WERI-Rb-1 (cell line): ENCODE data around the gene SHISAL1.
"Not testable (repeated sequence)": the region's sequence is repeated elsewhere in the genome, so short reads cannot be mapped to it uniquely, and the experiment has no call there.

Experiments used
- DNase-seq: peaks from one replicate; pipeline ENCODE4 v3.0.0-alpha.2; 2020
- H3K27ac ChIP-seq: fragments of 250-450 bp; sonication (Bioruptor Pico); 2 replicates; pipeline ENCODE4 v1.5.1; 2020; ENCODE audit warnings: mild to moderate bottlenecking, moderate library complexity
- H3K27me3 ChIP-seq: fragments of 250-450 bp; sonication (Bioruptor Pico); 2 replicates; pipeline ENCODE4 v1.5.1; 2021; ENCODE audit warnings: mild to moderate bottlenecking, low read depth, moderate library complexity; ENCODE audit not compliant: insufficient read depth, severe bottlenecking
- H3K36me3 ChIP-seq: fragments of 250-450 bp; sonication (Bioruptor Pico); 2 replicates; pipeline ENCODE4 v1.5.1; 2020; ENCODE audit warnings: mild to moderate bottlenecking, moderate library complexity
- H3K4me3 ChIP-seq: 2 replicates; pipeline ENCODE4 v1.5.1; 2011; ENCODE audit warnings: low read depth, mild to moderate bottlenecking, control low read depth, low read length
- H3K9me3 ChIP-seq: fragments of 250-450 bp; sonication (Bioruptor Pico); 2 replicates; pipeline ENCODE4 v1.5.1; 2021; ENCODE audit warnings: mild to moderate bottlenecking, moderate library complexity; ENCODE audit not compliant: severe bottlenecking
- TF ChIP-seq, protein P1 (sequence below): IDR thresholded peaks from 2 replicates; pipeline ENCODE4 v1.5.1; 2011; ENCODE audit warnings: low read depth, mild to moderate bottlenecking, control low read depth, inconsistent platforms, low read length

SHISAL1 gene

DNA sequence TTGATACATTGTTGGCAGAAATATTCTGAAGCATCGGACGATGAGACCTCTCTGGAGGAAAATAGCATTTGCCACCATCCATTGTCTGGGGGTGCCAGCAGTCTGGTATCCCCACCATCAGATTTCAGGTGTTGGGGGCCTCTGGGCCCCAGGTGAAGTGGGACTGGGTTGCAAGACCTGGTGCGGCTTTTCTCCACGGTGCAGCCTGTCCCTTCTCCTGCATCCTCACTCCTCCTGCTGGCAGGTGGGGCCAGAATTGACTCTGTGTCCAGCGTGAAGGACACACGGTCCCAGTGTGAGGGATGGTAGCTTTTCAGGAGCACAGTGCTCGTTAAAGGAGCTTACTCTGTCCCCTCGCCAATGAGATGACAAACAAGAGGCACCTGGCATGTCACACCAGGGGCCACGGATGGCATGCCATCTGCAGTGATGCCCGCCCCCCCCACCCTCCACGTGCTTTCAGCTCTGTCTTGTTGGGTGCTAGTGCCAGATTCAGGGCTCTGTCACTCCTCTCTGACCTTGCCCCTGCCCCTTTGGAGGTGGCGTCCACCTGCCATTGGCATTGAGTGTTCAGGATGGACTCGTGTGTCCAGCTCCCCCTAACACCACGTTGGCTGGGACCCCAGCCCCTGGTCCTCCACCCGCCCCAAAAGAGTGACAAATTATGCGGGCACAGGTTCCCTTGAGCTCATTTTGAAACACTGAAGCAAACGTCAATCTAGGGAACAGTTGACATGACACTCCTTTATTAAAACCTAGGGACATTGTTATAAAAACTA is 69.6 kb downstream of the SHISAL1 start:
- no peak for DNase-seq
- TF ChIP-seq, protein P1, sequence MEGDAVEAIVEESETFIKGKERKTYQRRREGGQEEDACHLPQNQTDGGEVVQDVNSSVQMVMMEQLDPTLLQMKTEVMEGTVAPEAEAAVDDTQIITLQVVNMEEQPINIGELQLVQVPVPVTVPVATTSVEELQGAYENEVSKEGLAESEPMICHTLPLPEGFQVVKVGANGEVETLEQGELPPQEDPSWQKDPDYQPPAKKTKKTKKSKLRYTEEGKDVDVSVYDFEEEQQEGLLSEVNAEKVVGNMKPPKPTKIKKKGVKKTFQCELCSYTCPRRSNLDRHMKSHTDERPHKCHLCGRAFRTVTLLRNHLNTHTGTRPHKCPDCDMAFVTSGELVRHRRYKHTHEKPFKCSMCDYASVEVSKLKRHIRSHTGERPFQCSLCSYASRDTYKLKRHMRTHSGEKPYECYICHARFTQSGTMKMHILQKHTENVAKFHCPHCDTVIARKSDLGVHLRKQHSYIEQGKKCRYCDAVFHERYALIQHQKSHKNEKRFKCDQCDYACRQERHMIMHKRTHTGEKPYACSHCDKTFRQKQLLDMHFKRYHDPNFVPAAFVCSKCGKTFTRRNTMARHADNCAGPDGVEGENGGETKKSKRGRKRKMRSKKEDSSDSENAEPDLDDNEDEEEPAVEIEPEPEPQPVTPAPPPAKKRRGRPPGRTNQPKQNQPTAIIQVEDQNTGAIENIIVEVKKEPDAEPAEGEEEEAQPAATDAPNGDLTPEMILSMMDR, result no peak
- H3K27me3 ChIP-seq, result no peaks in the 10 kb centered on the region

DNA sequence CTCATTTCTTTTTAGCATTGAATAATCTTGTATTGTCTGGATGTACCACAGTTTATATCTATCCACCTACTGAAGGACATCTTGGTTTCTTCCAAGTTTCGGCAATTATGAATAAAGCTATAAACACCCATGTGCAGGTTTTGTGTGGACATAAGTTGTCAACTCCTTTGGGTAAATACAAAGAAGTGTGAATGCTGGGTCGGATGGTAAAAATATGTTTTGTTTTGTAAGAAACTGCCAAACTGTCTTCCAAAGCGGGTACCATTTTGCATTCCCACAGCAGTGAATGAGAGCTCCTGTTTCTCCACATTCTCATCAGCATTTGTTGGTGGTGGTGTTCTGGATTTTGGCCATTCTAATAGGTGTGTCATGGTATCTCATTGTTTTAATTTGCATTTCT is 71.6 kb downstream of the SHISAL1 start:
- not testable (repeated sequence) for H3K36me3 ChIP-seq, H3K27ac ChIP-seq, H3K27me3 ChIP-seq, H3K4me3 ChIP-seq, DNase-seq, H3K9me3 ChIP-seq

More for the DNA sequence above, 69.6 kb downstream of the SHISAL1 start:
- H3K4me3 ChIP-seq, result no peak overlapping the region
- no peaks in the 10 kb centered on the region for H3K36me3 ChIP-seq
- H3K27ac ChIP-seq, result no peak overlapping the region
- H3K9me3 ChIP-seq, result no peaks in the 10 kb centered on the region

DNA sequence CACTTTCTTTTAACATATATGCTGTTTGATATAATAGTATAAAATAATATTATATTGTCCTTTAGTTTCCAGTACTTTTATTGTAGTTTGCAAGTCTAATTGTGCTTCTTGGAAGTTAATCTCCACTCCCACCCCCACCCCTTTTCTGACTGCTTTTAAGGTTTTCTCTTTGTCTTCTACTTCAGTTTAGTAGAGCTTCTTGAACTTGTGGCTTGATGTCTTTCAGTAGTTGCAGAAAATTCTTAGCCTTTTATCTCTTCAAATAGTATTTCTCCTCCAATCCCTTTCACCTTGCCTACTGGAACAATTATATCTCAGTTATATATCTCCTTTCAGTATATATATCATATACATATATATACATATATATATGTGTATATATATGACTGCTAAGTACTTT is 75.5 kb downstream of the SHISAL1 start:
- Histone ChIP-seq H3K36me3 (no peaks in the 10 kb centered on the region), H3K27me3 (no peaks in the 10 kb centered on the region), H3K27ac (no peak overlapping the region), H3K4me3 (no peak overlapping the region), H3K9me3 (no peaks in the 10 kb centered on the region)
- TF ChIP-seq, protein P1, result no peak
- DNase-seq, result no peak

DNA sequence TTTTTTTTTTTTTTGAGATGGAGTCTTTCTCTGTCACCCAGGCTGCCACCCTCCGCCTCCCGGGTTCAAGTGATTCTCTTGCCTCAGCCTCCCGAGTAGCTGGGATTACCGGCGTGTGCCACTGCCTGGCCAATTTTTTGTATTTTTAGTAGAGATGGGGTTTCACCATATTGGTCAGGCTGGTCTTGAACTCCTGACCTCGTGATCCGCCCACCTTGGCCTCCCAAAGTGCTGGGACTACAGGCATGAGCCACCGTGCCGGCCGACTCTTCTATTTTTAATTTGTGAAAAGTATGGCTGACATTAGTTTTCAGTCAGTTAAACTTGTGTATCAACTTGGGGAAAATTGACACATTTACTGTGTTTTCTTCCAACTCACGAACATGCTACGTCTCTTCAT is 78.4 kb downstream of the SHISAL1 start:
- H3K9me3 ChIP-seq, H3K27ac ChIP-seq, H3K36me3 ChIP-seq, H3K4me3 ChIP-seq, DNase-seq, H3K27me3 ChIP-seq: not testable (repeated sequence)

DNA sequence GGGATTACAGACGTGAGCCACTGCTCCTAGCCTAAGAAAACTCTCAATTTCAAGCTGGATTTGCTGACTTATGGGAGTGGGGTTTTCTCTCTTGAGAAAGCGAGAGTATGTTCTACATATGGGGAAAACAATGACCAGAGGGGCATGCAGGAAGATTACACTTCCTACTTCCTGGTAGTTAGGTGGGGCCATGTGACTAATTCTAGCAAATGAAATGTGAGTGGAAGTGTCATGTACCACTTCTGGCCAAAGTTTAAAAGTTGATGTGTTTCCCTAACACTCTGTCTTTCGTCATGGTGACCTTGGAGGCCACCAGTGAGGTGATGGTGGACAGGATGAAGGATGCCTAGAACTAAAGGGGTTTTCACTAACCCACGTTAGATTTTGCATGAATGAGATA is 81.5 kb downstream of the SHISAL1 start:
- no peaks in the 10 kb centered on the region for H3K27me3 ChIP-seq
- H3K4me3 ChIP-seq, result no peak overlapping the region
- H3K27ac ChIP-seq, result no peak overlapping the region
- TF ChIP-seq, protein P1, result no peak
- no peaks in the 10 kb centered on the region for H3K36me3 ChIP-seq
- no peaks in the 10 kb centered on the region for H3K9me3 ChIP-seq
- DNase-seq, result no peak

DNA sequence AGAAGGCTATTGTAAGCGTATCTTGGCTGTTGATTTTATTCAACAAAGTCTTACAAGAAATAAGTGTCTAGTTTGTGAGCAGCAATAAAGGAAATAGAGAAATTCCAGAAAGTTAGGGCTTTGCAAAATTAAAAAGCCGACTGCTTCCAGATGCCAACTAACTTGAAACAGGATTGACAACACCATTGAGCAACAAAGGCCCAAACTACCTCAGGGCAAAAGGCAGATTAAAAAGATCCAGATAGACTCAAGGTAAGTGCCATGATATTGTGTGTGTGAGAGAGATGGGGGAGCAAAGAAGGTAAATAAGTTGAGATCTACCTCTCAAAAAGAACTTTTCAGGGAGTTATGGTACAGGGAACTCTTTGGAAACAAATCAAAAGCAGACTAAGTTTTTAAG is 82.9 kb downstream of the SHISAL1 start:
- Histone ChIP-seq H3K9me3 (no peaks in the 10 kb centered on the region), H3K27me3 (no peaks in the 10 kb centered on the region)
- TF ChIP-seq, protein P1, result no peak

DNA sequence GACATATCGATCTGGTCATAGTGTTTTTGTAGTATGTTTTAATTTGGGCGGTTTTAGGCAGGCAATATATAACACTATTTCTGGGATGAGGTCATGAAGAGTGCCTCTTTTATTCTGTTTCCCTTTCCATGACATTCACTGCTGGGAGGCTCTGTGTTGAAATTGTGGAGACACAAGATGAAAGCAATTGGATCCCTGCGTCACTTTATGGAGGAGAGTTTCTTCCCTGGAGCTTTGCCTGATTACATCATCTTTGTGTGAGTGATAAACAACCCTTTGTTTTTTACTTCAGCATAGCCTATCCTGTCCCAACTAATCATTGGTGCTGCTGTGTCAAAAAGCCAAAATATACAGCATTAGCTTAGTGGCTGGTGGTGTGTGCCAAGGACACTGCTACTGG is 83.4 kb downstream of the SHISAL1 start:
- Histone ChIP-seq H3K4me3 (no peak overlapping the region), H3K9me3 (no peaks in the 10 kb centered on the region), H3K36me3 (no peaks in the 10 kb centered on the region), H3K27me3 (no peaks in the 10 kb centered on the region), H3K27ac (no peak overlapping the region)
- TF ChIP-seq, protein P1, result no peak
- DNase-seq, result no peak

More for the DNA sequence above, 82.9 kb downstream of the SHISAL1 start:
- no peak for DNase-seq
- Histone ChIP-seq H3K36me3 (no peaks in the 10 kb centered on the region), H3K4me3 (no peak overlapping the region), H3K27ac (no peak overlapping the region)
